ENCODE measurements around the gene CEP112.

Gene CEP112

DNA sequence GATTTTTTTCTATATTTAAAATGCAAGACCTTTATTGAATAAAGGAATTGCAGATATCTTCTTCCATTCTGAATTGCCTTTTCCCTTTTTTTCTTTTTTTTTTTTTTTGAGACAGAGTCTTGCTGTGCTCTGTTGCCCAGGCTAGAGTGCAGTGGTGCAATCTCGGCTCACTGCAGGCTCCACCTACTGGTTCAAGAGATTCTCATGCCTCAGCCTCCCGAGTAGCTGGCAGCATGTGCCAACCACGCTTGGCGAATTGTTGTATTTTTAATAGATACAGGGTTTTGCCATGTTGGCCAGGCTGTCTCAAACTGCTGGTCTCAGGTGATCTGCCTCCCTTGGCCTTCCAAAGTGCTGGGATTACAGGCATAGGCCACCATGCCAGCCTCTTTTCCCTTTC is 151.5 kb downstream of the CEP112 start:
- Histone ChIP-seq H2BK120ac (ENCODE audit: insufficient read depth, low read length, poor library complexity) (no peak overlapping the region), H2BK12ac (ENCODE audit: low read length) (no peak overlapping the region), H3K4me2 (ENCODE audit: low read length) (no peak overlapping the region), H3K9ac (ENCODE audit: low read length) (no peak overlapping the region), H3K14ac (ENCODE audit: low read length) (no peak overlapping the region), H3K18ac (ENCODE audit: low read length) (no peak overlapping the region), H3K79me2 (ENCODE audit: control insufficient read depth, insufficient read depth, low read length, poor library complexity) (no peaks in the 10 kb centered on the region), H3K36me3 (ENCODE audit: control insufficient read depth in 1 of 2, insufficient read depth in 2 of 2, low read length in 2 of 2) (no peaks in the 10 kb centered on the region), H4K12ac (ENCODE audit: low read depth, low read length) (no peak overlapping the region), H3K4ac (ENCODE audit: low read depth, low read length) (no peak overlapping the region), H4K8ac (ENCODE audit: low read depth, low read length) (no peak overlapping the region), H2AFZ (ENCODE audit: insufficient read depth, low read length, poor library complexity) (no peak overlapping the region), H3K4me3 (ENCODE audit: low read depth, low read length) (no peak overlapping the region), H3K27ac (ENCODE audit: low read depth, low read length) (no peak overlapping the region), H3K23ac (ENCODE audit: low read length) (no peak overlapping the region), H3K27me3 (ENCODE audit: insufficient read depth, low read length) (no peaks in the 10 kb centered on the region), H2BK5ac (ENCODE audit: low read depth, low read length, poor library complexity) (no peak overlapping the region), H3K9me3 (ENCODE audit: insufficient read depth, low read depth, low read length) (no peaks in the 10 kb centered on the region), H4K91ac (ENCODE audit: low read depth, low read length) (no peak overlapping the region), H3K79me1 (ENCODE audit: low read length) (no peaks in the 10 kb centered on the region), H2AK5ac (ENCODE audit: low read length) (no peak overlapping the region), H3K4me1 (ENCODE audit: control insufficient read depth in 1 of 2, insufficient read depth in 2 of 2, low read length in 2 of 2) (no peaks in the 10 kb centered on the region)
- DNase-seq, result no peak
- no CpG with 5 or more reads among the region's 4 CpGs for WGBS (ENCODE audit: extremely low coverage, insufficient coverage, insufficient read length)

GRCh38 chr17:66038125-66038524 is 153.8 kb downstream of the CEP112 start:
- no peak overlapping the region for H3K18ac ChIP-seq (ENCODE audit: low read length)
- no peak overlapping the region for H4K91ac ChIP-seq (ENCODE audit: low read depth, low read length)
- H3K27me3 ChIP-seq (ENCODE audit: insufficient read depth, low read length), result no peaks in the 10 kb centered on the region
- no peak overlapping the region for H2AK5ac ChIP-seq (ENCODE audit: low read length)
- H3K23ac ChIP-seq (ENCODE audit: low read length), result no peak overlapping the region
- H4K12ac ChIP-seq (ENCODE audit: low read depth, low read length), result no peak overlapping the region
- no peak overlapping the region for H2BK12ac ChIP-seq (ENCODE audit: low read length)
- H2BK5ac ChIP-seq (ENCODE audit: low read depth, low read length, poor library complexity), result no peak overlapping the region
- no peaks in the 10 kb centered on the region for H3K79me1 ChIP-seq (ENCODE audit: low read length)
- H3K36me3 ChIP-seq (ENCODE audit: control insufficient read depth in 1 of 2, insufficient read depth in 2 of 2, low read length in 2 of 2), result no peaks in the 10 kb centered on the region
- no peak overlapping the region for H2AFZ ChIP-seq (ENCODE audit: insufficient read depth, low read length, poor library complexity)
- no peak overlapping the region for H3K27ac ChIP-seq (ENCODE audit: low read depth, low read length)
- no peak overlapping the region for H3K4me3 ChIP-seq (ENCODE audit: low read depth, low read length)
- no peak overlapping the region for H4K8ac ChIP-seq (ENCODE audit: low read depth, low read length)
- H3K9ac ChIP-seq (ENCODE audit: low read length), result no peak overlapping the region
- H2BK120ac ChIP-seq (ENCODE audit: insufficient read depth, low read length, poor library complexity), result no peak overlapping the region
- H3K79me2 ChIP-seq (ENCODE audit: control insufficient read depth, insufficient read depth, low read length, poor library complexity), result no peaks in the 10 kb centered on the region
- no peaks in the 10 kb centered on the region for H3K9me3 ChIP-seq (ENCODE audit: insufficient read depth, low read depth, low read length)
- no peak overlapping the region for H3K4ac ChIP-seq (ENCODE audit: low read depth, low read length)
- no peaks in the 10 kb centered on the region for H3K4me1 ChIP-seq (ENCODE audit: control insufficient read depth in 1 of 2, insufficient read depth in 2 of 2, low read length in 2 of 2)
- no peak overlapping the region for H3K4me2 ChIP-seq (ENCODE audit: low read length)
- no peak for DNase-seq
- H3K14ac ChIP-seq (ENCODE audit: low read length), result no peak overlapping the region
- no CpG with 5 or more reads among the region's 3 CpGs for WGBS (ENCODE audit: extremely low coverage, insufficient coverage, insufficient read length)

- H3K79me1 ChIP-seq (ENCODE audit: low read length), result no peaks in the 10 kb centered on the region
- H4K91ac ChIP-seq (ENCODE audit: low read depth, low read length), result no peak overlapping the region
- H3K4me3 ChIP-seq (ENCODE audit: low read depth, low read length), result no peak overlapping the region
- H3K23ac ChIP-seq (ENCODE audit: low read length), result no peak overlapping the region
- H3K14ac ChIP-seq (ENCODE audit: low read length), result no peak overlapping the region
- H4K12ac ChIP-seq (ENCODE audit: low read depth, low read length), result no peak overlapping the region
- no peak overlapping the region for H2AFZ ChIP-seq (ENCODE audit: insufficient read depth, low read length, poor library complexity)
- no peaks in the 10 kb centered on the region for H3K36me3 ChIP-seq (ENCODE audit: control insufficient read depth in 1 of 2, insufficient read depth in 2 of 2, low read length in 2 of 2)
- no peak overlapping the region for H3K27ac ChIP-seq (ENCODE audit: low read depth, low read length)
- WGBS (ENCODE audit: extremely low coverage, insufficient coverage, insufficient read length), result no CpG with 5 or more reads among the region's 3 CpGs
- H3K79me2 ChIP-seq (ENCODE audit: control insufficient read depth, insufficient read depth, low read length, poor library complexity), result no peaks in the 10 kb centered on the region
- H3K9ac ChIP-seq (ENCODE audit: low read length), result no peak overlapping the region
- no peak overlapping the region for H2BK12ac ChIP-seq (ENCODE audit: low read length)
- H2BK5ac ChIP-seq (ENCODE audit: low read depth, low read length, poor library complexity), result no peak overlapping the region
- no peak overlapping the region for H3K4ac ChIP-seq (ENCODE audit: low read depth, low read length)
- no peak overlapping the region for H3K4me2 ChIP-seq (ENCODE audit: low read length)
- H4K8ac ChIP-seq (ENCODE audit: low read depth, low read length), result no peak overlapping the region
- H2AK5ac ChIP-seq (ENCODE audit: low read length), result no peak overlapping the region
- no peak for DNase-seq
- H2BK120ac ChIP-seq (ENCODE audit: insufficient read depth, low read length, poor library complexity), result no peak overlapping the region
- H3K18ac ChIP-seq (ENCODE audit: low read length), result no peak overlapping the region
- H3K9me3 ChIP-seq (ENCODE audit: insufficient read depth, low read depth, low read length), result no peaks in the 10 kb centered on the region
- no peaks in the 10 kb centered on the region for H3K4me1 ChIP-seq (ENCODE audit: control insufficient read depth in 1 of 2, insufficient read depth in 2 of 2, low read length in 2 of 2)
- no peaks in the 10 kb centered on the region for H3K27me3 ChIP-seq (ENCODE audit: insufficient read depth, low read length)
Observed at GRCh38 chr17:66037221-66037620, 154.7 kb downstream of the CEP112 start.

- Histone ChIP-seq H3K4ac (ENCODE audit: low read depth, low read length) (no peak overlapping the region), H3K9me3 (ENCODE audit: insufficient read depth, low read depth, low read length) (no peaks in the 10 kb centered on the region), H2AFZ (ENCODE audit: insufficient read depth, low read length, poor library complexity) (no peak overlapping the region), H3K4me1 (ENCODE audit: control insufficient read depth in 1 of 2, insufficient read depth in 2 of 2, low read length in 2 of 2) (no peaks in the 10 kb centered on the region), H4K12ac (ENCODE audit: low read depth, low read length) (no peak overlapping the region), H4K91ac (ENCODE audit: low read depth, low read length) (no peak overlapping the region), H3K4me2 (ENCODE audit: low read length) (no peak overlapping the region), H3K23ac (ENCODE audit: low read length) (no peak overlapping the region), H2AK5ac (ENCODE audit: low read length) (no peak overlapping the region), H2BK12ac (ENCODE audit: low read length) (no peak overlapping the region), H3K27me3 (ENCODE audit: insufficient read depth, low read length) (no peaks in the 10 kb centered on the region), H3K79me2 (ENCODE audit: control insufficient read depth, insufficient read depth, low read length, poor library complexity) (no peaks in the 10 kb centered on the region), H3K36me3 (ENCODE audit: control insufficient read depth in 1 of 2, insufficient read depth in 2 of 2, low read length in 2 of 2) (no peaks in the 10 kb centered on the region), H2BK5ac (ENCODE audit: low read depth, low read length, poor library complexity) (no peak overlapping the region), H3K14ac (ENCODE audit: low read length) (no peak overlapping the region), H3K9ac (ENCODE audit: low read length) (no peak overlapping the region), H3K18ac (ENCODE audit: low read length) (no peak overlapping the region), H3K27ac (ENCODE audit: low read depth, low read length) (no peak overlapping the region), H3K79me1 (ENCODE audit: low read length) (no peaks in the 10 kb centered on the region), H3K4me3 (ENCODE audit: low read depth, low read length) (no peak overlapping the region), H2BK120ac (ENCODE audit: insufficient read depth, low read length, poor library complexity) (no peak overlapping the region), H4K8ac (ENCODE audit: low read depth, low read length) (no peak overlapping the region)
- no CpG with 5 or more reads among the region's 2 CpGs for WGBS (ENCODE audit: extremely low coverage, insufficient coverage, insufficient read length)
- DNase-seq, result no peak
Observed at GRCh38 chr17:66032082-66032712, 159.7 kb downstream of the CEP112 start.
